Common myeloid progenitor, CD34-positive (primary cell): ENCODE data around the gene GGA2.
"Not testable (repeated sequence)": the region's sequence is repeated elsewhere in the genome, so short reads cannot be mapped to it uniquely, and the experiment has no call there.

ENCODE experiments used
- CTCF ChIA-PET: fragments of 350-600 bp; sonication (Branson Sonifier 250); formaldehyde crosslinking; loops from one replicate; lab custom pipeline; 2021; ENCODE audit warnings: antibody characterized with exemption; lab: Charles Lee
- POLR2A ChIA-PET: fragments of 350-600 bp; sonication (Branson Sonifier 250); formaldehyde crosslinking; loops from one replicate; lab custom pipeline; 2021; ENCODE audit warnings: antibody characterized with exemption; lab: Charles Lee
- DNase-seq, 3 donors: peaks; one replicate each; pipeline versions ENCODE4 v3.0.0 to v3.0.0-alpha.2; 2013
- H3K27ac ChIP-seq, 2 experiments: 1 replicate in 1 of 2; 2 replicates in 1 of 2; pipeline ENCODE4 v1.7.0; 2013; ENCODE audit warnings: inconsistent platforms in 2 of 2, low read length in 2 of 2, mild to moderate bottlenecking in 2 of 2, low read depth in 1 of 2, moderate library complexity in 1 of 2; ENCODE audit not compliant: severe bottlenecking in 2 of 2, insufficient read depth in 1 of 2, poor library complexity in 1 of 2
- H3K27me3 ChIP-seq, 5 experiments: replicated peaks in 2 of 5; 1 replicate in 3 of 5; 2 replicates in 2 of 5; pipeline versions ENCODE4 v1.6.1 to v1.7.0; 2013; ENCODE audit warnings: low read length in 4 of 5, mild to moderate bottlenecking in 2 of 5, moderate library complexity in 2 of 5, inconsistent platforms in 1 of 5; ENCODE audit not compliant: insufficient read depth in 5 of 5, control insufficient read depth in 4 of 5
- H3K36me3 ChIP-seq, 4 experiments: 1 replicate in 2 of 4; 2 replicates in 2 of 4; pipeline versions ENCODE4 v1.6.1 to v1.7.0; 2013; ENCODE audit warnings: low read length in 3 of 4, control low read depth in 1 of 4, mild to moderate bottlenecking in 1 of 4; ENCODE audit not compliant: control insufficient read depth in 4 of 4, insufficient read depth in 4 of 4
- H3K4me1 ChIP-seq, 4 experiments: 1 replicate in 3 of 4; 2 replicates in 1 of 4; pipeline versions ENCODE4 v1.6.1 to v1.7.1; 2013; ENCODE audit warnings: low read length in 3 of 4, mild to moderate bottlenecking in 3 of 4, control low read depth in 1 of 4, inconsistent platforms in 1 of 4, moderate library complexity in 1 of 4; ENCODE audit not compliant: control insufficient read depth in 4 of 4, insufficient read depth in 4 of 4; ENCODE audit errors: control extremely low read depth in 1 of 4
- H3K4me3 ChIP-seq, 7 experiments: 1 replicate in 4 of 7; 2 replicates in 3 of 7; pipeline versions ENCODE4 v1.5.1 to v1.7.0; 2013; ENCODE audit warnings: mild to moderate bottlenecking in 7 of 7, low read length in 6 of 7, moderate library complexity in 6 of 7, inconsistent platforms in 2 of 7, low read depth in 2 of 7, control low read depth in 1 of 7; ENCODE audit not compliant: insufficient read depth in 4 of 7, control insufficient read depth in 1 of 7; ENCODE audit errors: extremely low read depth in 1 of 7
- H3K9me3 ChIP-seq, 5 experiments: 1 replicate in 4 of 5; 2 replicates in 1 of 5; pipeline versions ENCODE4 v1.6.1 to v1.7.1; 2013; ENCODE audit warnings: low read length in 4 of 5, mild to moderate bottlenecking in 2 of 5, inconsistent platforms in 1 of 5, low read depth in 1 of 5, moderate library complexity in 1 of 5; ENCODE audit not compliant: control insufficient read depth in 4 of 5, insufficient read depth in 2 of 5; ENCODE audit errors: control extremely low read depth in 1 of 5
- WGBS: methylation state at CpG from one replicate; pipeline ENCODE4 v1.1.5; 2013; ENCODE audit not compliant: insufficient coverage; 5-methylcytosine and 5-hydroxymethylcytosine counted together

GGA2 gene

DNA sequence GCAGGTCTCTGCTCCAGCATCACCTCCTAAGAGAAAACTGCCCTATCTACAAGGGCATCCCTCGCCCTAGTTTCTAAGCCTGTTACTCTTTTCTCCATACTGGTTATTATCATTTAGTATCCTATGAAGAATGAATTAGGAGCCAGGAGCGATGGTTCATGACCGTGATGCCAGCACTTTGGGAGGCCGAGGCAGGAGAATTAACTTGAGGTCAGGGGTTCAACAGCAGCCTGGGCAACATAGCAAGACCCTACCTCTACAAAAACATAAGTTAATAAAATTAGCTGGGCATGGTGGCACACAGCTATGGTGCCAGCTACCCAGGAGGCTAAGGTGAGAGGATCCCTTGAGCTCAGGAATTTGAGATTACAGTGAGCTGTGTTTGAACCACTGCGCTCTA lies 39.6 kb upstream of the GGA2 start:
- DNase-seq: no peak
- POLR2A ChIA-PET: no interaction called here
- peaks cover 8 to 57% (median 46%) of the 10 kb centered on the region in 4 experiments for H3K36me3 ChIP-seq
- no peak overlapping the region for H3K4me3 ChIP-seq
- H3K4me1 ChIP-seq: no peaks in the 10 kb centered on the region
- CTCF ChIA-PET: no interaction called here
- no peaks in the 10 kb centered on the region for H3K9me3 ChIP-seq
- H3K27ac ChIP-seq: no peak overlapping the region
- no peaks in the 10 kb centered on the region for H3K27me3 ChIP-seq
- no CpG with 5 or more reads among the region's 5 CpGs for WGBS

- DNase-seq: no peak
- H3K9me3 ChIP-seq: no peaks in the 10 kb centered on the region
- CTCF ChIA-PET: no interaction called here
- H3K36me3 ChIP-seq: peaks cover 11 to 62% (median 39%) of the 10 kb centered on the region in 4 experiments
- H3K27me3 ChIP-seq: no peaks in the 10 kb centered on the region
- H3K27ac ChIP-seq: no peak overlapping the region
- no peaks in the 10 kb centered on the region for H3K4me1 ChIP-seq
- 96% methylated on average over 14 of the region's 14 CpGs for WGBS
- no peak overlapping the region for H3K4me3 ChIP-seq
- POLR2A ChIA-PET: no interaction called here
Measured at GRCh38 chr16:23544436-23544835, 34.1 kb upstream of the GGA2 start.

DNA sequence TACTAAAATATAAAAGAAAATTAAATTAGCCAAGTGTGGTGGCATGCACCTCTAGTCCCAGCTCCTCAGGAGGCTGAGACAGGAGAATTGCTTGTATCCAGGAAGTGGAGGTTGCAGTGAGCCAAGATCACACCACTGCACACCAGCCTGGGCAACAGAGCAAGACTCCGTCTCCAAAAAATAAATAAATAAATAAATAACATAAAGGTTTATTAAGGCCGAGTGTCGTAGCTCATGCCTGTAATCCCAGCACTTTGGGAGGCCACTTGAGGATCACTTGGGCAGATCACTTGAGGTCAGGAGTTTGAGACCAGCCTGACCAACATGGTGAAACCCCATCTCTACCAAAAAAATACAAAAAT lies 30.5 kb upstream of the GGA2 start:
- H3K4me3 ChIP-seq, H3K27me3 ChIP-seq, H3K27ac ChIP-seq, POLR2A ChIA-PET, H3K4me1 ChIP-seq, H3K9me3 ChIP-seq, DNase-seq: not testable (repeated sequence)
- H3K36me3 ChIP-seq: peaks cover 7 to 57% (median 25%) of the 10 kb centered on the region in 4 experiments
- CTCF ChIA-PET: interaction anchor here (1.0 to 1.5 kb wide), 2 partner anchors 12 to 14 kb away, joined by 3 to 4 read pairs; no protein-coding TSS in a partner anchor
- 80% methylated on average over 1 of the region's 3 CpGs for WGBS

DNA sequence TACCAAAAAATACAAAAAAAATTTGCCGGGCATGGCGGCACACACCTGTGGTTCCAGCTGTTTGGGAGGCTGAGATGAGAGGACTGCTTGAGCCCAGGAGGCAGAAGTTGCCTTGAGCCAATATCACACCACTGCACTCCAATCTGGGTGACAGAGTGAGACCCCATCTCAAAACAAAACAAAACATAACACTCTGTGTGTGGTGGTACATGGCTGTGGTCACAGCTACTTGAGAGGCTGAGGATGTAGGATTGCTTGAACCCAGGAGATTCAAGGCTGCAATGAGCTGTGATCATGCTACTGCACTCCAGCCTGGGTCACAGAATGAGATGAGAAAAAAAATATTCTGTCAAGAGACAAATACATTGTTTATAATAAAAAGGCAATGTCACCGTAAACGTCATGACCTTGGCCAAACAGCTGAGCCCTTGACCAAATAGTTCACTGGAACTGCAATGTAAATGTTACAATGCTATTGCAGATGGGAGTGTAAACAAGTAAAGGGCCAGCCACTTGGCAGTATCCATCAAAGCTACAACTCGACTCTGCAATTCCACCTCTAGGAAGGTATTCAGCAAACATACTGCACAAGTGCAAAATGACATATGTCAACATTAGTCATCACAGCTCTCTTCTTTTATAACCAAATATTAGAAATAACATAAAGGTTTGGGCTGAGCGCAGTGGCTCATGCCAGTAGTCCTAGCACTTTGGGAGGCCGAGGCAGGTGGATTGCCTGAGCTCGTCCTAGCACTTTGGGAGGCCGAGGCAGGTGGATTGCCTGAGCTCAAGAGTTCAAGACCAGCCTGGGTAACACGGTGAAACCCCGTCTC lies 29.9 kb upstream of the GGA2 start:
- POLR2A ChIA-PET: no interaction called here
- Histone ChIP-seq H3K4me1 (peaks cover 0 to 5% (median 0%) of the 10 kb centered on the region in 4 experiments), H3K4me3 (no peak overlapping the region), H3K27me3 (no peaks in the 10 kb centered on the region), H3K9me3 (no peaks in the 10 kb centered on the region), H3K27ac (no peak overlapping the region), H3K36me3 (peaks cover 7 to 57% (median 28%) of the 10 kb centered on the region in 4 experiments)
- CTCF ChIA-PET: interaction anchor here (1.0 to 1.5 kb wide), 2 partner anchors 13 to 14 kb away, joined by 3 to 4 read pairs; no protein-coding TSS in a partner anchor
- DNase-seq: no peak
- 100% methylated on average over 6 of the region's 11 CpGs for WGBS

- CTCF ChIA-PET: interaction anchor here (1.2 kb wide), 1 partner anchor 19 kb away, joined by 4 read pairs; the partner anchor contains the start of gene UBFD1
- H3K4me3 ChIP-seq: no peak overlapping the region
- H3K4me1 ChIP-seq: peaks cover 0 to 5% (median 0%) of the 10 kb centered on the region in 4 experiments
- DNase-seq: no peak
- WGBS: no CpG with 5 or more reads among the region's 1 CpG
- no peaks in the 10 kb centered on the region for H3K27me3 ChIP-seq
- peaks cover 13 to 60% (median 33%) of the 10 kb centered on the region in 4 experiments for H3K36me3 ChIP-seq
- no peak overlapping the region for H3K27ac ChIP-seq
- POLR2A ChIA-PET: no interaction called here
- no peaks in the 10 kb centered on the region for H3K9me3 ChIP-seq
Measured at GRCh38 chr16:23538919-23539278, 28.6 kb upstream of the GGA2 start.

GRCh38 chr16:23537390-23537789 lies 27.1 kb upstream of the GGA2 start:
- ChIA-PET CTCF (no interaction called here), POLR2A (no interaction called here)
- H3K9me3 ChIP-seq: no peaks in the 10 kb centered on the region
- H3K27ac ChIP-seq: no peak overlapping the region
- no peak overlapping the region for H3K4me3 ChIP-seq
- H3K36me3 ChIP-seq: peaks cover 12 to 65% (median 32%) of the 10 kb centered on the region in 4 experiments
- 29% methylated on average over 1 of the region's 3 CpGs for WGBS
- peaks cover 0 to 5% (median 0%) of the 10 kb centered on the region in 4 experiments for H3K4me1 ChIP-seq
- H3K27me3 ChIP-seq: no peaks in the 10 kb centered on the region
- no peak for DNase-seq

- Histone ChIP-seq H3K4me3 (no peak overlapping the region), H3K36me3 (peaks cover 12 to 69% (median 37%) of the 10 kb centered on the region in 4 experiments), H3K9me3 (no peaks in the 10 kb centered on the region), H3K4me1 (peaks cover 0 to 5% (median 0%) of the 10 kb centered on the region in 4 experiments), H3K27ac (no peak overlapping the region), H3K27me3 (no peaks in the 10 kb centered on the region)
- 100% methylated on average over 2 of the region's 2 CpGs for WGBS
- POLR2A ChIA-PET: no interaction called here
- DNase-seq: no peak
- CTCF ChIA-PET: no interaction called here
Measured at GRCh38 chr16:23535901-23536300, 25.6 kb upstream of the GGA2 start.
